Common myeloid progenitor, CD34-positive (primary cell): ENCODE data around the gene SEC61B.
A peak's percentile ranks its signal among the peaks of the same experiment; 100 is the strongest.

Source experiments
- CTCF ChIA-PET: fragments of 350-600 bp; sonication (Branson Sonifier 250); formaldehyde crosslinking; loops from one replicate; lab custom pipeline; 2021; ENCODE audit warnings: antibody characterized with exemption; lab: Charles Lee
- POLR2A ChIA-PET: fragments of 350-600 bp; sonication (Branson Sonifier 250); formaldehyde crosslinking; loops from one replicate; lab custom pipeline; 2021; ENCODE audit warnings: antibody characterized with exemption; lab: Charles Lee
- DNase-seq, 3 donors: peaks; one replicate each; pipeline versions ENCODE4 v3.0.0 to v3.0.0-alpha.2; 2013
- H3K27ac ChIP-seq, 2 experiments: 1 replicate in 1 of 2; 2 replicates in 1 of 2; pipeline ENCODE4 v1.7.0; 2013; ENCODE audit warnings: inconsistent platforms in 2 of 2, low read length in 2 of 2, mild to moderate bottlenecking in 2 of 2, low read depth in 1 of 2, moderate library complexity in 1 of 2; ENCODE audit not compliant: severe bottlenecking in 2 of 2, insufficient read depth in 1 of 2, poor library complexity in 1 of 2
- H3K27me3 ChIP-seq, 5 experiments: replicated peaks in 2 of 5; 1 replicate in 3 of 5; 2 replicates in 2 of 5; pipeline versions ENCODE4 v1.6.1 to v1.7.0; 2013; ENCODE audit warnings: low read length in 4 of 5, mild to moderate bottlenecking in 2 of 5, moderate library complexity in 2 of 5, inconsistent platforms in 1 of 5; ENCODE audit not compliant: insufficient read depth in 5 of 5, control insufficient read depth in 4 of 5
- H3K36me3 ChIP-seq, 4 experiments: 1 replicate in 2 of 4; 2 replicates in 2 of 4; pipeline versions ENCODE4 v1.6.1 to v1.7.0; 2013; ENCODE audit warnings: low read length in 3 of 4, control low read depth in 1 of 4, mild to moderate bottlenecking in 1 of 4; ENCODE audit not compliant: control insufficient read depth in 4 of 4, insufficient read depth in 4 of 4
- H3K4me1 ChIP-seq, 4 experiments: 1 replicate in 3 of 4; 2 replicates in 1 of 4; pipeline versions ENCODE4 v1.6.1 to v1.7.1; 2013; ENCODE audit warnings: low read length in 3 of 4, mild to moderate bottlenecking in 3 of 4, control low read depth in 1 of 4, inconsistent platforms in 1 of 4, moderate library complexity in 1 of 4; ENCODE audit not compliant: control insufficient read depth in 4 of 4, insufficient read depth in 4 of 4; ENCODE audit errors: control extremely low read depth in 1 of 4
- H3K4me3 ChIP-seq, 7 experiments: 1 replicate in 4 of 7; 2 replicates in 3 of 7; pipeline versions ENCODE4 v1.5.1 to v1.7.0; 2013; ENCODE audit warnings: mild to moderate bottlenecking in 7 of 7, low read length in 6 of 7, moderate library complexity in 6 of 7, inconsistent platforms in 2 of 7, low read depth in 2 of 7, control low read depth in 1 of 7; ENCODE audit not compliant: insufficient read depth in 4 of 7, control insufficient read depth in 1 of 7; ENCODE audit errors: extremely low read depth in 1 of 7
- H3K9me3 ChIP-seq, 5 experiments: 1 replicate in 4 of 5; 2 replicates in 1 of 5; pipeline versions ENCODE4 v1.6.1 to v1.7.1; 2013; ENCODE audit warnings: low read length in 4 of 5, mild to moderate bottlenecking in 2 of 5, inconsistent platforms in 1 of 5, low read depth in 1 of 5, moderate library complexity in 1 of 5; ENCODE audit not compliant: control insufficient read depth in 4 of 5, insufficient read depth in 2 of 5; ENCODE audit errors: control extremely low read depth in 1 of 5
- WGBS: methylation state at CpG from one replicate; pipeline ENCODE4 v1.1.5; 2013; ENCODE audit not compliant: insufficient coverage; 5-methylcytosine and 5-hydroxymethylcytosine counted together

Gene SEC61B

DNA sequence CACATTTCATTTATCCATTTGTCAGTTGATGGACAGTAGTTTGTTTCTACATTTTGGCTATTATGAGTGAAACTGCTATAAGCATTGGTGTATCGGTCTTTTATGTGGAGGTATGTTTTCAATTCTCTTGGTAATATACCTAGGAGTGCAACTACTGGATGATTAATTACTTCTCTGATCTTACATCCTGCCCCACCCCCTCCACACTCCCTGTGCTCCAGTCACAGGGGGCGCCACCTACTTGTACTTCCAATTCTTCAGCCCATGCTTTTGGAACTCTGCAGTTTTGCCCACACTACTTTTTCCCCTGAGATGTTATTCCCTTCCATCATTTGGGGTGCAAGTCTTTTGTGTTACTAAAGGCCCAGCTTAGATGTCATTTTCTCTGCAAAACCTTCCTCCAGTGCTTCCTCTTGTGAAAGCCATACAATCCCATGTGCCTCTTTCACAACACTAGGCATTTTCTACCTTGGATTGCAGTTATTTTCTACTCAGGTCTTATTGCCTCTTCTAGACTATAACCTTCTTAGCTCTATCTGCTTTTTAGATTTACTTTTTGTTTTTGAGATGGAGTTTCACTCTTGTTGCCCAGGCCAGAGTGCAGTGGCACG is 42.1 kb downstream of the SEC61B start:
- CTCF ChIA-PET: interaction anchor here (0.6 to 2.2 kb wide), 5 partner anchors 10 to 260 kb away, joined by 3 to 16 read pairs (median 3); no protein-coding TSS in a partner anchor
- peak in 2 of 3 donors; percentile 22 to 23 for DNase-seq
- 100% methylated on average over 2 of the region's 3 CpGs for WGBS
- H3K36me3 ChIP-seq: no peaks in the 10 kb centered on the region
- no peaks in the 10 kb centered on the region for H3K27me3 ChIP-seq
- no peak overlapping the region for H3K4me3 ChIP-seq
- H3K27ac ChIP-seq: no peak overlapping the region
- peaks cover 3 to 15% (median 6%) of the 10 kb centered on the region in 4 experiments for H3K4me1 ChIP-seq
- H3K9me3 ChIP-seq: no peaks in the 10 kb centered on the region
- POLR2A ChIA-PET: interaction anchor here (0.5 kb wide), 1 partner anchor 957 kb away, joined by 6 read pairs; no protein-coding TSS in a partner anchor

DNA sequence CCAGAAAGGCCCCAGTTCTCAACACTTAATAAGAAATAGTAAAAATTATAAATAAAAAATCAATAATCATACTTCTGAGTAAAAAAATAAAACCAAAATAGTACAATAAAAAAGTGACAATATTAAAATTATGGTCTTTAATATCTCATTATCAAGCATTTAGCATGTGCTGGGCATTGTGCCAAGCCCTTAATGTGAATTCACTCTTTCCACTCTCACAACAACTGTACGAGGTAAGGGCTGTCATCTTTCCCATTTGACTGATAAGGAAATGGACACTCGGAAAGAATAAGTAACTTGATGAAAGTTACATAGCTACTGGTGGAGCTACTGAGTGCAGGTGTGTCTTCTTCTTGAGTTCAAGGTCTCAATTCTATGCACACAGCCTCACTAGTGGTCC is 43.6 kb downstream of the SEC61B start:
- H3K9me3 ChIP-seq: no peaks in the 10 kb centered on the region
- DNase-seq: no peak
- H3K4me3 ChIP-seq: no peak overlapping the region
- no CpG with 5 or more reads among the region's 2 CpGs for WGBS
- no peak overlapping the region for H3K27ac ChIP-seq
- ChIA-PET CTCF (interaction anchor here (0.6 to 2.2 kb wide), 19 partner anchors 16 to 1059 kb away, joined by 3 to 16 read pairs (median 3); no protein-coding TSS in a partner anchor), POLR2A (no interaction called here)
- peaks cover 0 to 9% (median 5%) of the 10 kb centered on the region in 4 experiments for H3K4me1 ChIP-seq
- H3K27me3 ChIP-seq: no peaks in the 10 kb centered on the region
- H3K36me3 ChIP-seq: no peaks in the 10 kb centered on the region

DNA sequence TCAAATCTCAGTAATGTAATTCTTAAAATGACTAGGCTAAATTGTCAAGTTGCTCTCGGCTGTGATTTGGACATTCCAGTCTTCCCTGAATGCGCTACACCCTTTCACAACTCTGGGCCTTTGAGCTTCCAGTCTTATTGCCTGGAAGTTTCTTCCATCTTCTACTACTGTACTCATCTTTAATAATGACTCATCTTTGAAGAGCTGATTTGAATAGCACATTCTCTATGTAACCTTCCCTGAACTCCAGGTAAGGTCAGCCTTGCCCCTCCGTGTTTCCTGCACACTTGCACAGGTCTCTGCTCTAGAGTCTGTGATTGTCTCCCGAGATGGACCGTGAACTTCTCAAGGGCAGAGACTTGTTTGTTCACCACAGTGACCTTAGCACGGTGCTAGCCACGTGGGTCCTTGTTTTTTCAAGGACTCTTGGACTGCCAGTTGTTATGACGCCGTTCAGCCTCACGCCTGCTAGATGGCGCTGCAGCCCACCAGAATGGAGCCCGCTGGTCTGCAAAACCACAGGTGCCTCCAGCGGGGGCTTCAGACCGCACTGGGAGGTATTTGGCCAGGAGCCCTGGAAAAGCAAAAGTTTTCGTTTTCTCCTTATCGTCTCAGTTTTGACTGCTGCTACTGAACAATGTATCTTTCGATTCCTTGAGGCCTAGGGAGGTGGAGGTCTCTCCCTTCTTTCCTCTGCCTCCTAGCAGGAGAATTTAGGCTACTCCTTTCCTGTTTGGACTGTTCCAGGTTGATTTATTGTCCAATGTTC is 44.4 kb downstream of the SEC61B start:
- ChIA-PET POLR2A (no interaction called here), CTCF (interaction anchor here (0.6 to 2.2 kb wide), 17 partner anchors 17 to 1159 kb away, joined by 3 to 16 read pairs (median 4); no protein-coding TSS in a partner anchor)
- WGBS: 9% methylated on average over 15 of the region's 17 CpGs
- DNase-seq: peak; percentile 87 to 90 (median 89)
- Histone ChIP-seq H3K9me3 (no peaks in the 10 kb centered on the region), H3K4me3 (peak overlapping the region in 2 of 7 experiments; percentile 21 to 64), H3K4me1 (peaks cover 0 to 9% (median 5%) of the 10 kb centered on the region in 4 experiments), H3K27me3 (no peaks in the 10 kb centered on the region), H3K27ac (no peak overlapping the region), H3K36me3 (no peaks in the 10 kb centered on the region)

DNA sequence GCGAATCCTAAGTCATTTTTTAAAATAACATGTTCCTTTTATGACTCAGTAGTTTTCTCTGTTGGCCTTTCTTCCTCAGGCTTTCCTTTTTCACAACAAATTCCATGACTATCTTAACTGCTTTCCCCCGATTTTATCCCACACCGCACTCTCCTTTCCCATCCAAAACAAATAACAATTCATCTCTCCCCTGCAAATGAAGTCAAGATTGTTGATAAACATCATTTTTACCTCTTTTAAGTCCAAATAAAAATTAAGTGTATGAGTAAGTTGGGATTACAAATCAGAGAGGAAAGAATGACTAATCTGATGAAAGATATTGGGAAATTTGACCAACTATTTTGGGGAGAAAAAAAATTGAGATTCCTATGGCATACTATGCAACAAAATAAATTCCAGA is 47.3 kb downstream of the SEC61B start:
- CTCF ChIA-PET: interaction anchor here (1.2 kb wide), 1 partner anchor 36 kb away, joined by 4 read pairs; no protein-coding TSS in a partner anchor

DNA sequence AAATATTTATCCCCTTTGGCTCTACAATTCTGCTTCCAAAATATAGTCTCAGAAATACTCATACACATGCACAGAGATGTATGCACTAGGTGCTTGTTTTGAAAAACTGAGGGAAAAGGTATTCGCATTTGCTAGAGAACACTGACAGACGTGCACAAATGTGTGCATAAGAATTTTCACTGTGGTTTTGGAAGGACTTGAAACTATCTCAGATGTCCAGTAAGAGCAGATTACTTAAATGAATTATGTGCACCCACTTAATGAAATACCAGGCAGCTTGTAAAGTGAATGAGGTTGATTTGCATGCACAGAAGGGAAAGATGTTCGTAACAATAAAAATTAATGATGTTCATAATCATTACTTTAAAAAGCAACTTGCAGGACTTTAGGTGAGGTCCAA is 48.4 kb downstream of the SEC61B start:
- ChIA-PET POLR2A (no interaction called here), CTCF (interaction anchor here (0.7 kb wide), 1 partner anchor 26 kb away, joined by 3 read pairs; no protein-coding TSS in a partner anchor)
- Histone ChIP-seq H3K4me3 (no peak overlapping the region), H3K27ac (no peak overlapping the region), H3K4me1 (peaks cover 0 to 9% (median 5%) of the 10 kb centered on the region in 4 experiments), H3K36me3 (no peaks in the 10 kb centered on the region), H3K9me3 (no peaks in the 10 kb centered on the region), H3K27me3 (no peaks in the 10 kb centered on the region)
- no CpG with 5 or more reads among the region's 3 CpGs for WGBS
- DNase-seq: no peak

More for the DNA sequence above, 47.3 kb downstream of the SEC61B start:
- H3K27ac ChIP-seq: no peak overlapping the region
- no peaks in the 10 kb centered on the region for H3K9me3 ChIP-seq
- peaks cover 0 to 9% (median 5%) of the 10 kb centered on the region in 4 experiments for H3K4me1 ChIP-seq
- H3K36me3 ChIP-seq: no peaks in the 10 kb centered on the region
- whole genome bisulfite sequencing: 94% methylated on average over 2 of the region's 3 CpGs
- H3K4me3 ChIP-seq: no peak overlapping the region
- DNase-seq: no peak
- no peaks in the 10 kb centered on the region for H3K27me3 ChIP-seq
- POLR2A ChIA-PET: no interaction called here

DNA sequence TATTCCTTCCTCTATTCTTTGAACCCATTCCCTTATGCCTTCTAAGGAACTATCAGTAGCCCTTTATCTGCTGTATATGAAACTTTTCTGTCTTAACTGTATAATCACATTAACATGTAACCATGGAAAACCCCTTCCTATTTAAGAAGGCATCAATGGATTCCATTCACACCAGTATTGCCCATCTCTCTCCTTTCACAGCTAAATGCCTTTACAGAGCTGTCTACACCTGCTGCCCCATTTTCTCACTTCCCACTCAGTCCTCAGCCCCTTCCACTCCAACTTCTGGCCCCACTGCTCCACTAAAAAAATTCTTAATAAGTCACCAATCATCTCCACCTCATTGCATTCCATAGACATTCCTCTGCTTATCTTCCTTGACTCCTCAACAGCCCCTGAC is 50.8 kb downstream of the SEC61B start:
- ChIA-PET CTCF (interaction anchor here (1.3 kb wide), 1 partner anchor 1051 kb away, joined by 3 read pairs; no protein-coding TSS in a partner anchor), POLR2A (no interaction called here)
- H3K4me3 ChIP-seq: no peak overlapping the region
- no peaks in the 10 kb centered on the region for H3K36me3 ChIP-seq
- no peak overlapping the region for H3K27ac ChIP-seq
- peaks cover 0 to 2% (median 0%) of the 10 kb centered on the region in 5 experiments for H3K9me3 ChIP-seq
- no peak for DNase-seq
- no peaks in the 10 kb centered on the region for H3K4me1 ChIP-seq
- no peaks in the 10 kb centered on the region for H3K27me3 ChIP-seq
